Measurements from ENCODE around the gene RPS6KA5.
"Not testable (repeated sequence)": the region's sequence is repeated elsewhere in the genome, so short reads cannot be mapped to it uniquely, and the experiment has no call there.

The RPS6KA5 gene

GRCh38 chr14:90987140-90987539 lies 73.3 kb downstream of the RPS6KA5 start:
- no peak for DNase-seq (ENCODE audit: low spot score)

- DNase-seq (ENCODE audit: low spot score): no peak
These were observed 73.9 kb downstream of the RPS6KA5 start for GRCh38 chr14:90986510-90986909.

GRCh38 chr14:90985601-90986242 lies 74.7 kb downstream of the RPS6KA5 start:
- DNase-seq (ENCODE audit: low spot score): no peak

GRCh38 chr14:90983560-90983959 lies 76.9 kb downstream of the RPS6KA5 start:
- no peak for DNase-seq (ENCODE audit: low spot score)

- no peak for DNase-seq (ENCODE audit: low spot score)
These were observed 78.8 kb downstream of the RPS6KA5 start for GRCh38 chr14:90981636-90982035.

GRCh38 chr14:90980636-90981035 lies 79.8 kb downstream of the RPS6KA5 start:
- DNase-seq (ENCODE audit: low spot score): not testable (repeated sequence)

GRCh38 chr14:90979515-90979914 lies 80.9 kb downstream of the RPS6KA5 start:
- no peak for DNase-seq (ENCODE audit: low spot score)

GRCh38 chr14:90976101-90976500 lies 84.3 kb downstream of the RPS6KA5 start:
- DNase-seq (ENCODE audit: low spot score): no peak

GRCh38 chr14:90971687-90972086 lies 88.8 kb downstream of the RPS6KA5 start:
- DNase-seq (ENCODE audit: low spot score): no peak

GRCh38 chr14:90970167-90970600 lies 90.3 kb downstream of the RPS6KA5 start:
- no peak for DNase-seq (ENCODE audit: low spot score)

- no peak for DNase-seq (ENCODE audit: low spot score)
These were observed 90.8 kb downstream of the RPS6KA5 start for GRCh38 chr14:90969531-90970166.

GRCh38 chr14:90968025-90968424 lies 92.4 kb downstream of the RPS6KA5 start:
- DNase-seq (ENCODE audit: low spot score): no peak

GRCh38 chr14:90966493-90966892 lies 93.9 kb downstream of the RPS6KA5 start:
- DNase-seq (ENCODE audit: low spot score): no peak

GRCh38 chr14:90965765-90966164 lies 94.7 kb downstream of the RPS6KA5 start:
- DNase-seq (ENCODE audit: low spot score): no peak

- no peak for DNase-seq (ENCODE audit: low spot score)
These were observed 97.1 kb downstream of the RPS6KA5 start for GRCh38 chr14:90963343-90963742.

GRCh38 chr14:90962505-90963109 lies 97.8 kb downstream of the RPS6KA5 start:
- DNase-seq (ENCODE audit: low spot score): no peak

- DNase-seq (ENCODE audit: low spot score): no peak
These were observed 99.6 kb downstream of the RPS6KA5 start for GRCh38 chr14:90960818-90961217.

- no peak for DNase-seq (ENCODE audit: low spot score)
These were observed 101.1 kb downstream of the RPS6KA5 start for GRCh38 chr14:90959344-90959743.

GRCh38 chr14:90956273-90956672 lies 104.2 kb downstream of the RPS6KA5 start:
- no peak for DNase-seq (ENCODE audit: low spot score)

- not testable (repeated sequence) for DNase-seq (ENCODE audit: low spot score)
These were observed 106.8 kb downstream of the RPS6KA5 start for GRCh38 chr14:90953643-90954042.

GRCh38 chr14:90943367-90943766 lies 117.1 kb downstream of the RPS6KA5 start:
- DNase-seq (ENCODE audit: low spot score): no peak

GRCh38 chr14:90942511-90942910 lies 117.9 kb downstream of the RPS6KA5 start:
- DNase-seq (ENCODE audit: low spot score): no peak

GRCh38 chr14:90941706-90942105 lies 118.7 kb downstream of the RPS6KA5 start:
- no peak for DNase-seq (ENCODE audit: low spot score)
